Activated CD8-positive, alpha-beta memory T cell treated with anti-CD3 and anti-CD28 coated beads for 24 hours (primary cell): ENCODE measurements around the gene CCL11.
"Not testable (repeated sequence)": the region's sequence is repeated elsewhere in the genome, so short reads cannot be mapped to it uniquely, and the experiment has no call there.

Experiments
- DNase-seq: peaks from one replicate; pipeline ENCODE4 v3.0.0-alpha.2; 2020

CCL11 gene

GRCh38 chr17:34312080-34312479, 26.5 kb downstream of the CCL11 start:
- no peak for DNase-seq

DNA sequence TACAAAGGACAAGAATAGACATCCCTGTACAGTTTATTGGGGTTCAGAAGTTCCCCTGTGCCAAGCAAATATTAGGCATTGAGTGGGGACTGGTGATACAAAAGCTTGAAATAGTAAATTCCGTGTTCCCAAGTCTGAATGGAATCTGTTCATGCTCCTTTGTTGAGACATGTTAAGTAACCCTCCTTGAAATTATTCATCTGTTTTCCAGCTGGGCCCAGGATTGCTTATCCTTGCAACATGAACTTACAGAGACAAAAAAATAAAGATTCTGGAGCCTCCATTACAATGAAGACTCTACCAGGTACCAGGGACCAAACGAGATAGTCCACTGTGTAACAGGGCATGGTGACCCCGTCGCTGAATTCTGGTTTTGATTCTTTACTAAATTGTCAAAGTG, 27.6 kb downstream of the CCL11 start:
- no peak for DNase-seq

DNA sequence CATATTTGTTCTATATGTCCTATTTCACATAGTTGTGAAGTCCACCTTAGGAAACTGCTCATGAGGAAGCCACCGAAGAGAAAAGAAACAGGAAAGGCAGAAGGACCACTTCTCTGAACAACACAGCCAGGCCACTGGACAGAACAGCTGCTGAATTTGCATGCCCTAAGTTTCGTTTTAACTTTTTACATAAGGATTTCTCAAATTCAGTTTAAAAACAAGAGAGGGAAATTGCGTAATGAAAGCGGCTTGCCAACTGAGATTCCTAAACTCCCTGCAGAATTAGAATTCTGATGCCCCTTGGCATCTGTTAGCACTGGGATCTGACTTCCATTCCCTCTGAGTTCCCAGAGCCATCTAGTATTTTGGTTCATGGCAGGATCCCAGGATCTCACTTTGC, 28.7 kb downstream of the CCL11 start:
- no peak for DNase-seq

DNA sequence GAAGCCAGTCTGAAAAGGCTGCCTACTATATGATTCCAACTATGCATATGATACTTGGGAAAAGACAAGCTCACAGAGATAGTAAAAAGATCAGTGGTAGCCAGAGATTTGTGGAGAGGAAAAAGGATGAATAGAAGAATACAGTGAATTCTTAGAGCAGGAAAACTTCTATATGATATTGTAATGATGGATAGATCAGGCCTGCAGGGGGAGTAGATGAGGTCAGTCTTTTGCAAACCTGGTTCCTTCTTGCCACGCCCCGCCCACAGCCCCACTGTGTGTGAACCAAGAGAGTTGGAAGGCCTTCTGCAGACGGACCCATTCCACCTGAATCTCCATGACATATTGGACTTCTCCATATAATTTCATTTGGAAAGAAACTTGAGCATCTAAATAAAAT, 32.9 kb downstream of the CCL11 start:
- DNase-seq: no peak

GRCh38 chr17:34319039-34319483, 33.5 kb downstream of the CCL11 start, which contains the start of gene CCL8:
Gene CCL8 (plus strand): TSS chr17:34319435. CDS start chr17:34319502, 67 bp downstream.
- no peak for DNase-seq

GRCh38 chr17:34321964-34322363, 36.4 kb downstream of the CCL11 start:
- DNase-seq: no peak

GRCh38 chr17:34327580-34327979, 42.0 kb downstream of the CCL11 start:
- not testable (repeated sequence) for DNase-seq

- no peak for DNase-seq
Measured at GRCh38 chr17:34337701-34338100, 52.2 kb downstream of the CCL11 start.
